ENCODE results near the gene CLEC7A.

The CLEC7A gene

DNA sequence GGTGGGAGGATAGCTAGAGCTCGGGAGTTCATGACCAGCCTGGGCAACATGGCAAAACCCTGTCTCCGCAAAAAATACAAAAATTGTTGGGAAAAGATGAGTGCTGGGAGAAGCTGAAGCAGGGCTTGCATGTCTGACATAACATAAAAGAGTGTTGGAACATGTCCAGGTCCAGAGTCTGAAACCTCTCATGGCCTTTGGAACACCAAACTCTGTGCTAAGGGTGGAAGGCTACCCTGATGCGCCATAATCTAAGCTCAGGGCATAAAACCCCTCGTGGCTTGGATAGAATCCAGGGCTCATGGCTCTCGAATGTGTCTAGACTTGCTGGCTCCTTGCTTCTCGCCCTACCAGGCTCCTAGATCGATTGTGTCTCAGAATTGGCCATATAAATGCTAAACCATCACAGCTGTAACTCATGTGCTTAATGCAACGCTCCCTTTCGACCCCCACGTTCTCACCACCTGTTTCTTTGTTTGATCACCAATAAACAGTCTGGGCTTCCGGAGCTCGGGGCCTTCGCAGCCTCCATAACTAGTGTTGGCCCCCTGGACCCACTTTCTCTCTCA is 6.7 kb upstream of the CLEC7A start:
- no peak for DNase-seq

DNA sequence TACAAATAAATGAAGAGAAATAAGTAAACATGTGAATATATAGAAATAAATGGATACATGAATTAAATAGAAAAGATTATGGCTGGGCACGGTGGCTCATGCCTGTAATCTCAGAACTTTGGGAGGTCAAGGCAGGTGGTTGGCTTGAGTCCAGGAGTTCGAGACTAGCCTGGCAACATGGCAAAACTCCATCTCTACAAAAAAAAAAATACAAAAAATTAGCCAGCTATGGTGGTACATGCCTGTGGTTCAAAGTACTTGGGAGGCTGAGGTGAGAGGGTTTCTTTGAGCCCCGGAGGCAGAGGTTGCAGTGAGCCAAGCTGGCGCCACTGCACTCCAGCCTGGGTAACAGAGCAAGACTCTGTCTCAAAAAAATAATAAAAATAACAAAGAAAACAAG is 5.1 kb upstream of the CLEC7A start:
- DNase-seq: no peak

DNA sequence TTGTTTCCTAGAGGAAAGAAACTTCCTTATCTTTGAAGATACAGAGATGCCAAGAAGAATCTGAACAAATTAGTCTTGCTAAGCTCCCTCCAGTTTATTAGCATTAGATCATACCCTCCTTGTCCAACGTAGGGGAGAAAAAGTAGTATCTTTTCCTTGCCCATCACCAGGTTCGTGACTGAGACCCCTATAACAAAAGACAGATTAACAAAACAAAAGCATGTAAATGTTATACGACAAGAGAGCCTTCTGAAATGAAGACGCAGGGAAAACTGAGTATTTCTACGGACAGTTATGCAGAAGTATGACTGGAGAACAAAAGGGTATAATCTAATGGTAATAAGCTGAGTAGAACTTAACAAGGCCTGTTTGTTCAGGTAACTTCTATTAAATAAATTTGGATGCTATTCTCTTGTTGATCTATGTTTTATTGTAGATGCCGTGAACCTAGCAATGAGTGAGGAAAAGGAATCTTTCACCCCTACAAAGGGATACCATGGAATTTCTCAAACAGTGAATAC is 2.9 kb upstream of the CLEC7A start:
- DNase-seq: no peak

DNA sequence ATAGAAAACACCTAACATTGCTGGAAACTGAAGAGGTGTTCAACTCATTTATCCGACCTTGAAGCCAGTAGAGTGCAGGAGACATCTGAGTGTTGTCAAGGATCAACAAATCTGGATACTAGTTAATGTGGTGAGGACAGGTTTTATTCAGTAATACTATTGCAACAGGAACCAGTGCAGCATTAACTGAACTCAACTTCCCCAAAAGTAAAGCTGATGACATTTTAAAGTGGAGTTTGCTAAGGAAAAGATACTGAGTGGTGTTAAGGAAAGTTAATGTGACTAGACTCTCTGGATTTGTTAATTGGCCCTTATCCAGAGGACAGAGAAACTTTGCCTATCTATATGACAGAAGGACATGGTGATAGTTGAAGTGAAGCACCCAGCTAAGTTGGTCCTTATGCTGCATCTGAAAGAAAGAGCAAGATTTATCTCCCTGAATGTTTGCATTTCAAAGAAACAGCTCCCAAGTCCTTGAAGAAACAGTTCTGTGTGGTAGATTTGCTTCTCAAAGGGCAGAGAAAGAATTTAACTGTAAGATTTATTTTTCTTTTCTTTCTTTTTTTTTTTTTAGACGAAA is 1.2 kb upstream of the CLEC7A start:
- no peak for DNase-seq

DNA sequence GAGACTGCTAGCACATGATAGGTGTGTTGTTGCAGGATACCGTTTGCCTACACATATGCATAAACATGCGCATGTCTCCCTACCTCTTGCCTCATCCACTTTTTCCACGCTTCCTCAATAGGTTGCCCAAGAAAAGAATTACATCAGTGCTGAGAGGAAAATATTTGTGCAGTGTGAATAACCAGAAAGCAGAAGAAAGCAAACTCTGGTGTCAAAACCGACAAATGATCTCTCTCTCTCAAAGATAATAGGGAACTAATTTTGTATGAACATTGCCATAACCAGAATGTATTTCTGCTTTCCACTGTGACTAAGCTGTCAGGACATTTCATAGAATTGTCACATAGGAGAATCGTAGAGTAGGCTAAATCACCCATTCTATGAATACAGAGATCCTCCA is 1.3 kb downstream of the CLEC7A start:
- no peak for DNase-seq

DNA sequence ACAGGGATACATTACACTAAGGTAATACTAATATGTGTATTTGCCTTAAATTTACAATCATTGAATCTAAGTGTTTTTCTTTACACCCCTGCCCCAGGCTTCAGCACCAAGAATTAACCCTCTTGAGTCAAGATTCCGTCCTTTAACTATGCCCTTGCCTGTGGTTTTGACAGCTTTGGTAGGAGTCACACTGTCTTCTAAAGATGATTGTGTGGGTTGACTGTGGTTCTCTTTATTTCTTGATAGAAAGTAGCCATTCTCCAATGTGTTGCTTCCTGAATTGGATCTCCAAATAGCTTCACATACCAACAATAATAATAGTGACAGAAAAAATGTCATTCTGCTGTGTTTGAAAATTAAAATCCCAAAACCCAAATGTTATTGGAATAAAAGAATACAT is 3.6 kb downstream of the CLEC7A start:
- DNase-seq: no peak

DNA sequence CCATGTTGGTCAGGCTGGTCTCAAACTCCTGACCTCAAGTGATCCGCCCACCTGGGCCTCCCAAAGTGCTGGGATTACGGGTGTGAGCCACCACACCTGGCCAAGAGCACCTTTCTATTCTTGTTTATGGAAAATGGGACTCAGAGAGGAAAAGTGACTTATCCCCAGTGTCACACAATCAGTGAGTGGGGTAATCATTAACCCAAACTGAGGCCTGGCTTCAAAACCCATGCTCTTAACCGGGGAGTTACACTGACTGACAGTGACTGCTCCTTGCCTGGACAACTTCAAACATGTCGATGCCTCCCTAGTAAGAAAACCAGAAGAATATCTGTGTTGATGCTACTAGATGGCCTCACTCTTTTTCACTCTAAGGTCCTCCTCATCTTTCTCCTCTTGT is 7.3 kb downstream of the CLEC7A start:
- no peak for DNase-seq

DNA sequence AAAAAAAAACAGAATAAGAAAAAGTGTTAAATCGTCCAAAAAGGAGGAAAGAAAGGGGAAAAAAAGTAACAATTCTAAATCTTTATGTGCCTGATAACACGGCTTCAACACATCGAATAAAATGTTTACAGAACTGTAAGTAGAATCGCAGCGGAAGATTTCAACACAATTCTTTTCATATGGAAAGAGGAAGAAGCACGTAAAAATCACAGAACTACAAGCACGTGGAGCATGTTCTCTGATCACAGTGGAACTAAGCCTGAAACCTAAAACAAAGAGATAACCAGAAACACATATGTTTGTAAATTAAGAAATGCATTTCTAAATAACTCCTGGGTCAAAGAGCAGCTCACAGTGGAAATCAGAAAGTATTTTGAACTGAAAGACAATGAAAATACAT is 8.7 kb downstream of the CLEC7A start:
- no peak for DNase-seq

DNA sequence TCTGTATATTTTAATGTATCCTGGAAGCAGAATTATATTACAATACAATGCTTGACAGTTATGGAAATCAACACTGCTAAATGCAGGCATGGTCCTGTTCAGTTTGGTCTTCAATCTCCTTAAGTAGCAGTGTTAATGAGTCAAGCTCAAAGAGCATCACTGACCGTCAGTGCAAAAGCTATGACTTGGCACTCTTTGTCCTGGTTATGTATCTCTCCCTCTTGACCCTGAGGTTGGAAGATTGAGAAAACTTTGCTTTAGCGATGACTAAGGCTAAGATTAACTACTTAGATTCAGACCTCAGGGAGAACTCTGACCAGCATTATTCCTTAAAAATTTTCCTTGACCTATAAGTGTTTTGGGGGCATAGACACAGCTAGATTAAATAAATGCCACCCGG is 10.9 kb downstream of the CLEC7A start:
- no peak for DNase-seq

DNA sequence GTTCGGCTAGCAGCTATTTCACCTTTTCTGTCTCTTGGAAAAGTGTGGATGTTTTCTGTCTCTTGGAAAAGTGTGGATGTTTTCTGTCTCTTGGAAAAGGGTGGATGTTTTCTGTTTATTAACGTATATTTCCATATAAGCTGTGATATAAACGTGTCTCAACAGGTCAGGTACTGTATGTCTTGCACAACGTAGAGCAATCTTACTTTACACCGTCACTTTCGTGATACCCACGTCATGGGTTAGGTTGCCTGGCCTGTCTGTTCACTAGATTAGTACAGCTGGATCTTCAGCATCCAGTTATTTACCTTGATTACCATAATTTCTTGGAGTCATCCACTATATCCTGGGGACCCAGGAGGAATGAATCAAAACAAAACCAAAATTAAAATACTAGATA is 14.1 kb downstream of the CLEC7A start:
- DNase-seq: no peak

DNA sequence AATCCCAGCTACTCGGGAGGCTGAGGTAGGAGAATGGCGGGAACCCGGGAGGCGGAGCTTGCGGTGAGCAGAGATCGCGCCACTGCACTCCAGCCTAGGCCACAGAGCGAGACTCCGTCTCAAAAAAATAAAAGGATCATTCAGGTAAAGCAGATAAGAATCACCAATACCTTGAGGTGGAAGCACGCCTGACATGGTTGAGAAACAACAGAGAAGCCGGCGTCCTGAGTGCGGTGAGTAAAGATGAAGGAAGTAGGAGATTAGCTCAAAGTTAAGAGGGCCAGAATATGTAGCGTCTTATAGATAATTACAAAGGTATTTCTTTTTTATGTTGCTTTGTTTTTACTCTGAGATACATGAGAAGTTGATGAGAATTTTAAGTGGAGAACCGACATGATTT is 14.7 kb downstream of the CLEC7A start:
- DNase-seq: no peak

DNA sequence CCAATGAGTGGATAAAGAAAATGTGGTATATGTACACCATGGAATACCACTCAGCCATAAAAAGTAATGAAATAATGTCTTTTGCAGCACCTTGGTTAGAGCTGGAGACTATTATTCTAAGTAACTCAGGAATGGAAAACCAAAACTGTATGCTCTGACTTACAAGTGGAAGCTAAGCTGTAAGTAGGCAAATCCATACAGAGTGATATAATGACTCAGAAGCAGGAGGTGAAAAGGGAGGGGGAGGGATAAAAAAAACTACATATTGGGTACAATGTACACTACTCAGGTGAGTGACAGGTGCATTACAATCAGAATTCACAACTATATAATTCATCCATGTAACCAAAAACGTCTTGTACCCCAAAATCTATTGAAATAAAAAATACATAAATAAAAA is 16.1 kb downstream of the CLEC7A start:
- no peak for DNase-seq

DNA sequence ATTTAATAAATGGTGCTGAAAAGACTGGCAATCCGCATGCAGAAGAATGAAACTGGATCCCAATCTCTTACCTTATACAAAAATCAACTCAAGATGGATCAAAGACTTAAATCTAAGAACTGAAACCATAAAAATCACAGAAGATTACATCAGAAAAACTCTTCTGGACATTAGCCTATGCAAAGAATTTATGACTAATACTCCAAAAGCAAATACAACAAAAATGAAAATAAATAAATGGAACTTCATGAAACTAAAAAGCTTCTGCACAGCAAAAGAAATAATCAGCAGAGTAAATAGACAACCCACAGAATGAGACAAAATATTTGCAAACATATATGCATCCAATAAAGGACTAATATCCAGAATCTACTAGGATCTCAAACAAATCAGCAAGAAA is 16.9 kb downstream of the CLEC7A start:
- no peak for DNase-seq

DNA sequence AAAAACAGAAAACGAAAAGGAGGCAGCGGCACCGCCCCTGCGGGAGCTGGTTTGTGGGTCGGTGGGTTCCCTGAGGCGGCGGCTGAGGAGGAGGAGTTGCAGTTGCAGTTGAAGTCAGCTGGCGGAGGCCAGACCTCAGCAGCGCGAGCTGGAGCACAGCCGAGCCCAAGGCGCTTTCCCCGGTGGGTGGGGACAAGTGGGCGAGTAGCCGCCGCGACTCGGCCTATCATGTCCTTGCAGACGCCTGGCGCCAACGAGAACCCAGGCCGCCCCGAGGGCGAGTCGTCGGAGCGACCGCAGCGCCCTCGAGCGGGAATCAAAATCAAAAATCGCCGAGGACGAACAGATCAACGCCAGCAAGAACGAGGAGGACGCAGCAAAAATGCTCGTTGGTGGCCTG is 18.5 kb downstream of the CLEC7A start:
- no peak for DNase-seq

DNA sequence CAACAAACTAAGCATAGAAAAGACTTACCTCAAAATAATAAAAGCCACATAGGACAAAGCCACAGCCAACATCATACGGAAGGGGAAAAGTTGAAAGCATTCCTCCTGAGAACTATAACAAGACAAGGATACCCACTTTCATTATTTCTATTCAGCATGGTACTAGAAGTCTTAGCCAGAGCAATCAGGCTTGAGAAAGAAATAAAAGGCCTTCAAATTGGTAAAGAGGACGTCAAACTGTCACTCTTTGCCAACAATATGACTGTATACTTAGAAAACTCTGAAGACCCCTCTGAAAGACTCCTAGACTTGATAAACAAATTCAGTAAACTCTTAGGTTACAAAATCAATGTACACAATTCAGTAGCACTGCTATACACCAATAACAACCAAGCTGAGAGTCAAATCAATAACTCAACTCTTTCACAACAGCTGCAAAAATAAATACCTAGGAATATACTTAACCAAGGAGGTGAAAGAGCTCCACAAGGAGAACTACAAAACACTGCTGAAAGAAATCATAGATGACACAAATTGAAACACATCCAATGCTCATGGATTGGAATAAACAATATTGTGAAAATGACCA is 19.6 kb downstream of the CLEC7A start:
- no peak for DNase-seq

DNA sequence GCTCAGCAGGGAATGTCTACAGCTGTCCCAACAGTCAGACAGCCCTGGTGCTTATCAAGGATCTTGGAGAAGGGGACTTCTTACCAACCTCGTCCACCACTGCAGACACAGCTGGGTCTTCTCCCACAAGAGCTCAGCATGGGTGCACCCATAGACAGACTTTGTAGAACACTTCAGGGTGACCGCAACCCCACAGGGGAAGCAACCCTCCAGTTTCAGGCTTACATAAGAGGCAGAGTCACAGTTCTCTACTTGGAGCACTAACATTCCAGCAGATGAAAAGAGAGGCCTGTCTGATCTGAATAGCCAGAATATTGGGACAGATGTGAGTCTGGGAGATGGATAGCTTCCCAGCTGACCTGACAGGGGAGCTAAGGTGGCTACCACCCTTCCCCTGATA is 27.7 kb downstream of the CLEC7A start:
- DNase-seq: no peak

DNA sequence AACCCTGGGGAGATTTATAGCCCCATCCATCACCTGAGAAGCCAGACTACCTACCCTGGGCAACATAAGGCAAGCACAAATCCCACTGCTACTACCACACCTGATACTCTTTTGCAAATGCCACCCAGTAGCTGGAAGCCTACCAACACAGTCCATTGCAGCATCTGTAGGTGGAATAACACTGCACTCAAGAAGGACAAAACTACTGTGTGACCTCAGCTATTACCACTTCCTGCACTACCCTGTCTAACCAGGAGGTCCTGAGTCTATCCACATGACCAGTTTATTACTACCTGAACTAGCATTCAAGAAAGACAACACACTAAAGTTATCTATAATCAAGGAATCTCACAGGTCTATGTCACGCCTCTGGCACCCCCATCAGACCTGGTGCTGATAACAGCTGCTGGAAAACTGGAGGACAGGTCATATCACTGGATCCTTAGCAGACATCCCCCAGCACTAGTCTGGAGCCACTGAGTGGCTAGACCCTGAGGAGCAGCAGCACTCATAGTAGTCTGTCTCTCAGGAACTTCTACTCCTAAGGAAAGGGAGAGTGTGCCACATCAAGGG is 28.3 kb downstream of the CLEC7A start:
- DNase-seq: no peak

DNA sequence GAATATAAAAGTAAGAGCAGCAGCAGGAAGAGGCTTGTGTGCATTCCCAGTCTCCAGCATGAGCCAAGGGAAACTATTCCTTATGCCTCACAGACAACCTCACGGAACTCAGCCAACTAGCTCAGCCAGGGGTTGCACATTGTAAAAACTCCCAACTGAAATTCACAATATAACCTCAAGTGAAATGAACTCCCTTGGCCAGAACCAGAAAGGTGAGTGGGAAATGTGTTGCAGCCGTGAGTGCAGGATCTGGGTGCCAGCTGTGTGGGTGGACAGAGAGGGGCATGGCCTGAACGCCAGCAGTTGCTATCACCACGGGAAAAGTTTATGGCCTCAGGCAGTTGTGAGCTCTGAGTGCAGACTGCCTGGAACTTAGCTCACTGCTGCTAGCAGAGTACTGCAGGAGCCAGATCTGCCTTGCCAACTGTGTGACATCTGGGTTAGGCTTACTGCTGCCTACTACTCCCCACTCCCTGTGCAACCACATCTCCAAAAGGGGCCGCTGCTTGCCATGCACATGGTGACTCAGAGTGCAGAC is 28.9 kb downstream of the CLEC7A start:
- no peak for DNase-seq

DNA sequence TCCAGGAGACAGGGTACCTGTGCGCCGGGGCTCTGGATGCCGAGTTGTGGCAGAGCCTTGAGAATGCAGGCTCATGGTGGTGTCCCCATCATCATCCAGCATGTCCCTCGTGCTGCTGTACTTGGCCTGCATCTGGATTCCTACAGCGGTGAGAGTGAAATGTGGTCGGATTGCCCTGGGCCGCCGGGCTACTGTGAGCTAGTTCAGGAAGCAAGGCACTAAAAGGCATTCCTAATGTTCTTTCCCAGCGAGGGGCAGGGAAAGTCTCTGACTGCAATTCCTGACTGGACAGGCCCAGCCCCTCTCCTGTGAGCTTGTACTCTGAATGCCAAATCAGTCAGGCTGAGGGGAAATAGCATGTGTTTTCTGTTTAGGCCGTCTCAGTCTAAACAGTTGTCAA is 31.2 kb downstream of the CLEC7A start, which contains the start of gene CLEC1A:
Gene CLEC1A, minus strand, starts transcription at position 195 of the 400 bp plus-strand sequence. Its CDS starts 63 bp downstream, at position 132.
- no peak for DNase-seq

DNA sequence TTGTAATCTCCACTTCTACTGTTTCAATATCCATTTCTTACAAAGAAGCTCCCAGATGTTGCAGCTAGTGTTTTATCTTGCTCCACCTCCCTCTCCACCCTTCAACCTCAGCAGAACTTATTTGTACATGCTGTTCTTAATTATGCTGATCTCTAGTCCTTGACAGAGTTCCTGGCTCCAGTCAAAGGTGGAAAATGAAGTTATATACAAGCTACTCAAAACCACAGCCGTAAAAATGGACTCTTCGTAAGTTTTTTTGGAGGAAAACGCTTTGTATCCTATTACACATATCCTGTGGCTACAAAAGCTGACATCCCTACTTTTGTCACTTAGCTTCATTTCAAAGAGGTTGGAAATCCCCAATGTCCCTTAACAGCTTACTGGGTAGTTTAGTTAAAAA is 32.5 kb downstream of the CLEC7A start:
- no peak for DNase-seq

DNA sequence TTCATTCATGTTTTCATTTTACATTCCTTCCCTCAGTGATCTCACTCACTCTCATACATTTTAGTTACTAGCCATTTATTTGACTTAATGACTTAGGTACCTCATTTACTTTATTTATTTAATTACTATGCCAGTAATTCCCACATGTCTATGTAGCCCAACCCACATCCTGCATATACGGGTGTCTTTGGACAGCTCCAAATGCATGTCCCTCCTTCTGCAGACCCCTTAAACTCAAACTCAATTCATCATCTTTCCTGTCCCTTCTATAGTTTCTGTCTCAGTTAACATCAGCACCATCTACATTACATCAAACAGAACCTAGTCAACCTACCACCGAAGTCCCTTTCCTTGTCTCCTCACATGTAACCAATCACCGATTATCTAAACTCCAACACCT is 34.0 kb downstream of the CLEC7A start:
- DNase-seq: no peak

DNA sequence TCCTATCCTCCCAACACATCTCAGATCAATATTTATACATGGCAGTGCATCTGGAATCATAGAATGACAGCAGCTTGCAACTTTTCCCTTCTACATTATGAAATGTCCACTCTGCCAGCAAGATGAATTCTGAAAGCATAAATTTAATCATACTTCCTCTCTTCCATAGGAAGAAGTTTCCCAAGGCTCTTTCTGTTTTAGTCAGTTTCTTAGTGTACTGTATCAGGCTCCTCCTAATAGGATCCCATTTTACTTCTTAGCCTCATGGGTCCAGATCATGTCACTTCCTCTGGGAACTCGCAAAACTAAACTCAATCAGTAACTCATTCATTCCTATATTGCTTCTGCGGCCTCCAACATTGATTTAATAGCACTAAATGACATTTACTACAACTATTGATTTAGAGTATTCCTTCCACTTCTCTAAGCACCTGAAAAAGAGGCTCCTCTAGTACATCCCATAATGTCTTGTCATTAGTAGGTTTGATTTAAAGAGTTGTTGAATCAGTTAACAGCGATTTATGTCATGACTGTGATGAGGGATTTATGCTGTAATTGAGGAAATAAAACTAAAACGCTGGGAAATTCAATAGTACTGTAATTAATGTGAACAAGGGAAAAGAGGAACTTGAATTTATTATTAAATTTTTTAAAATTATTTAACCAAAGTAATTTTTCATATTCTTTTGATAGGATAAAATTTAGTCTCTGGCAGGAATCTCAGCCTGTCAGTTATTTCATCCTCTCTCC is 35.2 kb downstream of the CLEC7A start:
- no peak for DNase-seq

Measured in NCI-H774 (cell line).